Erythroblast (primary cell): ENCODE data around the gene TBX1.
"Not testable (repeated sequence)": the region's sequence is repeated elsewhere in the genome, so short reads cannot be mapped to it uniquely, and the experiment has no call there.

Experiments used
- DNase-seq, 2 experiments: peaks; one replicate each; lab custom pipeline; 2025; lab: John Stamatoyannopoulos, UW
- GATA1 ChIP-seq: IDR thresholded peaks from 2 replicates; pipeline ENCODE4 v1.6.1; 2011; ENCODE audit warnings: low read depth, mild to moderate bottlenecking, control low read depth, low read length, moderate library complexity
- POLR2A ChIP-seq: IDR thresholded peaks from 2 replicates; pipeline ENCODE4 v1.6.1; 2011; ENCODE audit warnings: mild to moderate bottlenecking, low read length

Gene TBX1

DNA sequence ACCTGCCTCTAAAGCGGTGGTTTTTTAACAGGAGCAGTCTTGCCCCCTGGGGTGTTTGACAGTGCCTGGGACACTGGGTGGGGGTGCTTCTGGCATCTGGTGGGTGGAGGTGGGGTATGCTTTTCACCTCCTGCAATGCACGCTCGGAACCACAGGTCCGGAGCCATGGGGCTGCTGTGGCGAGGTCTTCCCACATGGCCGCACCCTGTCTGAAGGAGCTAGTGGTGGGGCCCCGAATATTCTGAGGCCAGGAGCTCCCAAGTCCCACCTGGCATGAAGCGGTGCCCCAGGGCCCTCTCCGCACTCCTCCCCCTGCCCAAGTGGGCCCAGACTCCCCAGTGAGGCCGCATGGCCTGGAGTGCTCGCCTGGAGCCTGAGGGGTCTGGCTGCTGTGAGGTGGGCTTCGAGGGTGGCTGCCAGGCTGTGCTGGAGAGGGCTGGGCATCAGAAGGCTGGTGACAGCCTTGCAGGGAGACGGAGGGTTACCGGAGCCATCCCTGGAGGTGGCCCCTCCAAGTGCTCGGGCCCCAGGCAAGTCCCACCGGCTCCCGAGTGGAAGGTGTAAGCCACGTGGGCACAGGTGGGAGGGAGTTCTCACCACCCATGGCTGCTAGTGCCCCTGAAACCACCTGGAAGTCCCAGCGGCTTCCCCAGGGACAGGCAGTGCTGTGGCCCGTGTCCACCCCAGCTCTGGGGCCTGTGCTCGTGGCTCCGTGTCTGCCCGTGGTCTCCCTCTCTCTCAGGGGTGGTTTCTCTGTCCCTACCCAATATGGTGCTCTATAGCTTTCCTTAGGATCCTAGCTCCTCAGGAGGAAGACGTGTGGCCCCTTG, 15.1 kb downstream of the TBX1 start:
- TF ChIP-seq POLR2A (no peak), GATA1 (no peak)
- no peak for DNase-seq

DNA sequence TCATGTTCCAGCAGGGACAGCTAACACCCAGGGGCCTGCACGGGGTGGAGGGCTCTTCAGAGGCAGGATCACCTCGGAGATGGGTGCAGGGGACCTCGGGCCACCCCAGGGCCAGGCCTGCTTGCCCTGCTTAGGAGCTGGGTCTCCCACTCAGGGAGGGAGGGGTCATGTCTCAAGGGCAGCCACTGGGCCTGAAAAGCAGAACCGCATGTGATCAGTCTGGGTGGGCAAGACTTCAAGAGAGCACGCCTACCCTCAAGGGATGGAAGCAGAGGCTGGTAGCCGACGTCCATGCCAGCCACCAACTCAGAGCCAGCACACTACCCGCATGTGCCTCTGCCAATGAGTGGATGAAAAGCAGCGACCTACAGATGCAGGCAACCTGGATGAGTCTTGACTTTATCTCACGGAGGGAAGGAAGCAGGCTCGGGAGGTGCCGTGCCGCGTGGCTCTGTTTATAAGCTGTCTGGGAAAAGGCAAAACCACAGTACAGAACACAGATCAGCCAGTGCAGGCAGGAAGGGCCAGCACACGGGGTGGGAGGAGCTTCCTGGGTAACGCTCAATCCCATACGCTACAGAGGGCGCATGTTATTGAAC, 16.0 kb downstream of the TBX1 start:
- TF ChIP-seq GATA1 (no peak), POLR2A (no peak)
- no peak for DNase-seq

DNA sequence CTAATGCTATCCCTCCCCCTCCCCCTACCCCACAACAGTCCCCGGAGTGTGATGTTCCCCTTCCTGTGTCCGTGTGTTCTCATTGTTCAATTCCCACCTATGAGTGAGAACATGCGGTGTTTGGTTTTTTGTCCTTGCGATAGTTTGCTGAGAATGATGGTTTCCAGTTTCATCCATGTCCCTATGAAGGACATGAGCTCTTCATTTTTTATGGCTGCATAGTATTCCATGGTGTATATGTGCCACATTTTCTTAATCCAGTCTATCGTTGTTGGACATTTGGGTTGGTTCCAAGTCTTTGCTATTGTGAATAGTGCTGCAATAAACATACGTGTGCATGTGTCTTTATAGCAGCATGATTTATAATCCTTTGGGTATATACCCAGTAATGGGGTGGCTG, 16.6 kb downstream of the TBX1 start:
- DNase-seq, result not testable (repeated sequence)

DNA sequence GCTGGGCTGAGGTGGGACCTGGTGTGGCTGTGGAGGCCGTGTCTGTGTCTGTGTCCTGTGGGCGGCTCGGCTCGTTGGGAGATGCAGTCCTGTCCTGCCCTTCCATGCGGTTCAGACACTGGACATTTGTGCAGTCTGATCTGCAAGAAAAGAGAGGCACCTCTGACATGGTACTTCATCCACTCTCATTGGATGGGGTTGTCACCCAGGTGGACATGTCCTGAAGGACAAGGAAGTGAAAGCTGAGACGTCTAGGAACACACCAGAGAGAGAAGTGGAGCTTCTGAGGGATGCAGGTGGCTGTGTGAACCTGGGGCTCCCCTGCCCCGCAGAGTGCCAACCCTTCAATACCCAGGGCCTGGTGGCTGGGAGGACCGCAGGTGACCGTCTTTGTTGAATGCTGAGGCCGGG, 18.4 kb downstream of the TBX1 start:
- no peak for TF ChIP-seq GATA1
- no peak for TF ChIP-seq POLR2A
- DNase-seq, result no peak

DNA sequence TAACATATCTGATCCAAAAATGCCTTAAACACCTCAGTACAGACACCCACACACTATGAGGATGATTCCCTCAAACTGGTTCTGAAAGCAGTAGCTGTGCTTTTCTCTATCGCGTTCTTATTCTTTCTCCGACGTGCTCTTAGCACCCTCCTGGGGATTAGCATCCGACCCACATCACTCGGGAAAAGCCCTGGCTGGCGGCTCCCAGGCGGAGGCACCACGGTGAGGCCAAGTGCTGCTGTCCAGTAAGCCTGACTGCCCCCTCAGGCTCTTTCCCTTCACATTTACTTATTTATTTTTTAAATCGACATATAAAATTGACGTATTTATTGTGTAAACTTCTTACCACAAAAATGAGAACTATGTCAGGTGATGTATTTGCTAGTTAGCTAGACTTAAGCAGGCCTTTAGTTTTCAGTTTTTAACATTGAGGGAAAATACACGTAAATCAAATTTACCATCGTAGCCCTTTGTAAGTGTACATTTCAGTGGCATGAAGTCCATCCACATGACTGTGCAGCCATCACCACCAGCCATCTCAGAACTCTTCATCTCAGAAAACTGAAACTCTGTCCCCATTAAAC, 19.2 kb downstream of the TBX1 start:
- no peak for TF ChIP-seq GATA1
- TF ChIP-seq POLR2A, result no peak
- no peak for DNase-seq

DNA sequence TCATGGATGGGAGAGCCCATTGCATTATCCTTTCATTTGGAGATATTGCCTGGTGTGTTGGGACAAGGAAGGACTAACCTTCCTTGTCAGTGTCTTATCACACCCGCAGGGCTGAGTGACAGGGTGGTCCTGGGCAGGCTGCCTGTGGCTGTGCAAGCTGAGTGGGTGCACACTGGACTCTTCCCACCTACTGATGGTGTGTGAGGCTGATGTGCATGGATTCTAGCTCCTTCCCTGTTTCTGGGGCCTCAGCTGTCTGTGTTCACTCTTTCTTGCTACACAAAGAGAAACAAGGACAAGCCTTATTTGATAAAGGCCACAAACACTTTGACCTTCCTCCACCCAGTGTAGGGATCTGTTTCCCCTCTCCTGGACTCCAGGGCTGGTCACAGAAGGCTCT, 22.0 kb downstream of the TBX1 start:
- TF ChIP-seq POLR2A, result no peak
- no peak for TF ChIP-seq GATA1
- no peak for DNase-seq

DNA sequence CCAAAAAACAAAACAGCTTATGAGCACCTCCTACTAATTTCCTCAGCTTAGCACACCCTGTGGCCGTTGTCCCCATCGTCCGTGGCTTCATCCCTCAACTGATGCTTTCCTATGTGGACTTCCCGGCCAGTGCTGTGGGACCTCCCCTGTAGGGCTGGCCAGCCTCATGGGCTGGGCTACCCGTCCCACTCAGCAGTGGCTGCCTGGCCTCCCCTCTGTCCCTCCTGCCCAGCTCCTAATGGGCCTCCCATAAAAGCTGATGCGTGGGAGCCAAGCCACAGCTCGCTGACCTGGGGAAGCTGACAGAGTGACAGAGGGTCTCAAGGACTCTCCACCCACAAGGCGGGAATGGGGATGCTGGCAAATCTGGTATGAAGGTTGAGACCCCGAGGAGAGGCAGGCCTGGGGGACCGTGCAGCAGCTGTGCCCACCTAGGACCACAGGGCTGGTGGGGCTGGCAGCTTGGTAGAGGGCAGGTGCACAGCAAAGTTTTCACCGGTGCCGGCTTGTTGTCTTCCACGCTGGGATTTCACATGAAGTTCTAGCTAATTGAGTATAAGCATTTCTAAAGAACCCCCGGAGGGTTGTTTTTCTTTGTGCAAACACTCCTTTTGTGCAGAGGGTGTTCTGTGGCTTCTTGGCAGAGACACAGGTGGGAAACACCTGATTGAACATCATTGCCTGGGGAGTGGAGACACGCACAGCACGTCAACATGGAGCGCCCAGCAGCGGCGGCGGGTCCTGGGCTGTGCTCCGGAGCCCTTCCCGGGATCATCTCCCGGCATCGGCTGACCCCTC, 23.2 kb downstream of the TBX1 start:
- no peak for TF ChIP-seq POLR2A
- no peak for TF ChIP-seq GATA1
- DNase-seq, result no peak

DNA sequence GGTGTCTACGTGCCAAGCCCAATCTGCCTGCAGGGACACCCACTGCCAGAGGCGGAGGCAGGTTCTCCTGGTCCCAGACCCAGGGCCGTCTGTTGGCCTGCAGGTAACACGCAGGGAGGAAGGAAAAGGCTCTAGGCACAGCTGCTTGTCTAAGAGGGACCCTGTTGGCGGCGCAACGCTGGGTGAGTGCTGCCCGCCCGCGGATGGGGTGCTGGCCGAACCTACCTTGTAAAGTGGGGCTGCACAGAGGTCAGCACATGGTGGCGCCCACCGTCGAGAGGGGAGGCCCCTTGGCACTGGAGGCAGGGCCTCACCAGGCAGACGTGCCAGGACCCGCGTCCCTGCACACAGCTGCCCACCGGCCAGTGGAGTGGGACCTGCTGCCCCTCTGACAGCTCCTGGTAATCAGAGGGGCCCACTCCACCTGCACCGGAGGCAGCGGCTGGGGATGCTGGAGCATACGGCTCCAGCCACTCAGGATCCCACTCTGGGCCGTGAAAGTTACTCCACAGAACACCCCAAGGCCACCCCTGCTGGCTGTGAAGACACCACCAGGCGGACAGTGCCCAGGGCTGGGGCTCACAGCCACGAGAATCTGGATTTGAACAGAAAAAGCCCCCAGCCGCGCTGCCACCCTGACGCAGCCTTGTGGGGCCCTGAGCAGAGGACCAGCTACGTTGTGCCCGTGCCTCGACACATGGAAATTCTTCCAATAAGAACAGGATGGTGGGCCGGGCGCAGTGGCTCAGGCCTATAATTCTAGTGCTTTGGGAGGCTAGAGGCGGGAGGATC, 24.0 kb downstream of the TBX1 start:
- DNase-seq, result no peak
- TF ChIP-seq GATA1, result no peak
- no peak for TF ChIP-seq POLR2A

DNA sequence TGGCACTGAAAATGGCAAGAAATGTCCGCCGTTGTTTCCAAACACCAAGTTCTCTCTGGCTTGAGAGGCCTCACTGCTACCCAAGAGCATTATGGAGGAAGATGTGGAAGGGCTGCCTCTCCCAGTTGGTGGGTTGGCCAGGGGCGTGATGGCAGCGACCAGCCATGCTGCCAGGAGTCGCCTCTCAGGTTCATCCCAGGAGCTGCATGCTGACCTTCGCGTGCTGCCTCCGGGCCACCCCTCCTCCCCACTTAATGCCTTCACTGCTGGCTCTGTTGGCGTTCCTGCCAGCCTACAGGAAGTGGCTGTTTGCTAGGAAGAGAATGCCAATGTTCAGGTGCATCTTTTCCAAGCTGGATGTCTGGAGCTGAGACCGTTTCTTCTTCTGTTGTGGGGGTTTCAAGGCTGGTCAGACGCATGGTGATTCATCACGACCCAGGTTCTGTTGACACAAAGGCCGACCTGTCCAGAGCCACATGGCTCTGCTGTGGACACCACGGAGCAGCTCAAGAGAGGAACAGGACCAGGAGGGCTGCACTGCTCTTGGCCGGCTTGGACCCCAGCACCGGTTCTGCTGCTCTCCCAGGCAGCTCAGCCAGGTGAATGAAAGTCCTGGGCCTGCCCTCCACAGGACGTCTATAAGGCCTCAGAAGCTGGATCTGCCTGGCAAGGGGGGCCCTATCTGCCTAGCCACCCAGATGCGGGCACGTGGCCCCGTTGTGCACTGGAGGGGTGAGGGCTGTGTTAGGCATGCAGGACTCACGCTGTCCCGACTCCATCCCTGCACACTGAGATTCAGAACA, 25.1 kb downstream of the TBX1 start:
- no peak for TF ChIP-seq GATA1
- no peak for TF ChIP-seq POLR2A
- DNase-seq, result no peak

DNA sequence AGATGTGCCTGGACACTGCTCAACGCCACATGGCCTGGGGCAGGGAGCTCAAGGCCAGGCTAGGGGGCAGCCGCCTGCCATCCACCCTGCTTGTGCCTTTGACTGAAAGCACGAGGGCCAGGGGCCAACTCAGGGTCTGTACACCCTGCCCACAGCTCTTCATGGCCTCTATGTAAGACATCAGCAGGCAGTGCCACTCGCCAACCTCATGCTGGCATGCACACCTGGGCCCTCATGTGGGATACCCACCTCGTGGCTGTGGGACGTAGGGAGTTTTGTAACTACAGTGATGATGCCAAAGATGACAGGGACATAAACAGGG, 25.6 kb downstream of the TBX1 start:
- no peak for DNase-seq
- no peak for TF ChIP-seq GATA1

DNA sequence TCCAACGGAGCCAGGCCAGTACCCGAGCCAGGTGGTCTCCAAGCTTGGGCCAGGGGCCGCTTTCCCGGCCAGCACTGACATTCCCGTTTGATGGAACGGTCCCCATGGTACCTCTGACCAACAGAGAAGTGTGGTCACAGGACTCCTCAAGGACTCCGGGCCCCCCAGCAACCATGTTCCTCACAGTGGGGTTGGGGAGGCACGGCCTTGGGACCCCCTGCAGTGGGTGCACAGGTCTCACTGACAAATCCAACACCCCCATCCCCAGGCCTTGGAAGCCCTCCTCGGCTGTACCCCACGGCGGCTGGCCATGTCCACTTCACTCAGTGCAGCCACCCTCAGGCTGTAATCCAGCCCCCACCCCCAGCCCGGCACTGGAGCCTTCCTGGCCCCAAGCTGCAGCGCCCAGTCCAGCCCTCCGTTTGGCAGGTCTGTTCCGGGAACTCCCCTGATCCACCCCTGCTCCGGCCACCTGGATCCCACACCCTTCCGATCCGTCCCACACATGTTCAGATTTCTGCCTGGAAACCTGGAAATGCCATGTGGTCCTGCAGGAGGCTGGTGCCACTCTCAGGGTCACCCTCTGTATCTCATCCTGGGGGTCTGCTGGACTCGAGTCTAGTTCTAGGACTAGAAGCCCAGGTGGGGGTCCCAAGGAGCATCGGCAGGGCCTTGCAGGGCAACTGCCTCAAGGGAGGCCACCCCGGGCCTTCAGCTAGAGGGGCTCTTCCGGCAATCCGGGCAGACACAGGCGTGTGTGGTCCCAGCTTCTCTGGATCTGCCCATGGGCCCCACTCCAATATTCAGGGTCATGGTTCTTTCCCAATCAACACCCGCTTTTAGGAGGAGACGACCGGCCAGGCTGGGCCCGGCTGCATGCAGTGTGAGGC, 26.6 kb downstream of the TBX1 start:
- DNase-seq, result no peak
- TF ChIP-seq POLR2A, result no peak
- no peak for TF ChIP-seq GATA1

DNA sequence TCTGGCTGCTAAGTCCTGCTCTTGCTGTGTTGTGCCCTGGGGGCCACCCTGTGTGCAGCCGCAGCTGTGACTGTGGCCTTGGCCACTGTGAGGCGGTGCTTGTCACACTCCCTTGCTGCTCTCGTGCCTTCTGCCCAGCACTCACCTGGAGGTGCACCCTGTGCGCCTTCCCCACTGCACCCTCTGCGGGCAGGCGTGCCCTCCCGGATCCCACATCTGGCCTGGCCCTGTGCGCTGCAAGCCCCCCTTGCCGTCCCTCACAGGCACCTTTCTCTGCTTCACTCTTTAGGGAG, 27.2 kb downstream of the TBX1 start:
- no peak for DNase-seq
- TF ChIP-seq POLR2A, result no peak
